ENCODE data around the gene NKIRAS1.

The NKIRAS1 gene

DNA sequence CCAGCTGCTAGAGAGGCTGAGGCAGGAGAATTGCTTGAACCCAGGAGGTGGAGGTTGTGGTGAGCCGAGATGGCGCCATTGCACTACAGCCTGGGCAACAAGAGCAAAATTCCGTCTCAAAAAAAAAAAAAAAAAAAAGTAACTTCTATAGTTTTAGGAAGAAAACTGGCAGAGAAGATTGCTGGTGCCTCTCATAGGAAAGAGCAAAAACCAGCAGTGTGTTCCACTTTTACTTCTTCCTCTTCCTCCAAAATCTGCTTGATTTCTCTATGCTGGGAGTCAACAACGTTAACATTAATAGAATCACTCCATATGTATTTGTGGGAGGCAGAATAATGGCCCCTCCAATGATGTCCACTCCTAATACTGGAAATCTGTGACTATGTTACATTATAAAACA is 15.8 kb upstream of the NKIRAS1 start:
- TF ChIP-seq, protein P1, sequence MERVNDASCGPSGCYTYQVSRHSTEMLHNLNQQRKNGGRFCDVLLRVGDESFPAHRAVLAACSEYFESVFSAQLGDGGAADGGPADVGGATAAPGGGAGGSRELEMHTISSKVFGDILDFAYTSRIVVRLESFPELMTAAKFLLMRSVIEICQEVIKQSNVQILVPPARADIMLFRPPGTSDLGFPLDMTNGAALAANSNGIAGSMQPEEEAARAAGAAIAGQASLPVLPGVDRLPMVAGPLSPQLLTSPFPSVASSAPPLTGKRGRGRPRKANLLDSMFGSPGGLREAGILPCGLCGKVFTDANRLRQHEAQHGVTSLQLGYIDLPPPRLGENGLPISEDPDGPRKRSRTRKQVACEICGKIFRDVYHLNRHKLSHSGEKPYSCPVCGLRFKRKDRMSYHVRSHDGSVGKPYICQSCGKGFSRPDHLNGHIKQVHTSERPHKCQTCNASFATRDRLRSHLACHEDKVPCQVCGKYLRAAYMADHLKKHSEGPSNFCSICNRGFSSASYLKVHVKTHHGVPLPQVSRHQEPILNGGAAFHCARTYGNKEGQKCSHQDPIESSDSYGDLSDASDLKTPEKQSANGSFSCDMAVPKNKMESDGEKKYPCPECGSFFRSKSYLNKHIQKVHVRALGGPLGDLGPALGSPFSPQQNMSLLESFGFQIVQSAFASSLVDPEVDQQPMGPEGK (CRISPR knock-in tag; IDR thresholded peaks at IDR 0.05; ENCODE audit: borderline replicate concordance) = no peak
- TF ChIP-seq ARNTL (CRISPR knock-in tag; IDR thresholded peaks at IDR 0.05; ENCODE audit: borderline replicate concordance, low read depth) (no peak), ZFP30 (CRISPR knock-in tag; IDR thresholded peaks at IDR 0.05) (no peak), ZNF565 (CRISPR knock-in tag; conservative IDR thresholded peaks at IDR 0.05; ENCODE audit: low read depth) (no peak), ZNF70 (CRISPR knock-in tag; IDR thresholded peaks at IDR 0.05) (no peak), OSR1 (CRISPR knock-in tag; IDR thresholded peaks at IDR 0.05) (no peak), ZNF8 (CRISPR knock-in tag; IDR thresholded peaks at IDR 0.05) (no peak), CSDC2 (CRISPR knock-in tag; IDR thresholded peaks at IDR 0.05) (no peak), TCF4 (CRISPR knock-in tag; IDR thresholded peaks at IDR 0.05; ENCODE audit: borderline replicate concordance) (no peak), BACH2 (CRISPR knock-in tag; IDR thresholded peaks at IDR 0.05; ENCODE audit: borderline replicate concordance) (no peak), GLIS3 (CRISPR knock-in tag; IDR thresholded peaks at IDR 0.05) (no peak), RARB (CRISPR knock-in tag; IDR thresholded peaks at IDR 0.05) (no peak), ESRRG (CRISPR knock-in tag; IDR thresholded peaks at IDR 0.05) (no peak), TOX (CRISPR knock-in tag; IDR thresholded peaks at IDR 0.05; ENCODE audit: borderline replicate concordance) (no peak), ZC3H10 (CRISPR knock-in tag; IDR thresholded peaks at IDR 0.05) (no peak), ZFP3 (CRISPR knock-in tag; IDR thresholded peaks at IDR 0.05) (no peak), PPARA (CRISPR knock-in tag; IDR thresholded peaks at IDR 0.05; ENCODE audit: borderline replicate concordance) (no peak), SNAI2 (CRISPR knock-in tag; IDR thresholded peaks at IDR 0.05) (no peak)
- TF ChIP-seq, protein P2, sequence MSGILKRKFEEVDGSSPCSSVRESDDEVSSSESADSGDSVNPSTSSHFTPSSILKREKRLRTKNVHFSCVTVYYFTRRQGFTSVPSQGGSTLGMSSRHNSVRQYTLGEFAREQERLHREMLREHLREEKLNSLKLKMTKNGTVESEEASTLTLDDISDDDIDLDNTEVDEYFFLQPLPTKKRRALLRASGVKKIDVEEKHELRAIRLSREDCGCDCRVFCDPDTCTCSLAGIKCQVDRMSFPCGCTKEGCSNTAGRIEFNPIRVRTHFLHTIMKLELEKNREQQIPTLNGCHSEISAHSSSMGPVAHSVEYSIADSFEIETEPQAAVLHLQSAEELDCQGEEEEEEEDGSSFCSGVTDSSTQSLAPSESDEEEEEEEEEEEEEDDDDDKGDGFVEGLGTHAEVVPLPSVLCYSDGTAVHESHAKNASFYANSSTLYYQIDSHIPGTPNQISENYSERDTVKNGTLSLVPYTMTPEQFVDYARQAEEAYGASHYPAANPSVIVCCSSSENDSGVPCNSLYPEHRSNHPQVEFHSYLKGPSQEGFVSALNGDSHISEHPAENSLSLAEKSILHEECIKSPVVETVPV (CRISPR knock-in tag; IDR thresholded peaks at IDR 0.05) = no peak
- TF ChIP-seq, protein P3, sequence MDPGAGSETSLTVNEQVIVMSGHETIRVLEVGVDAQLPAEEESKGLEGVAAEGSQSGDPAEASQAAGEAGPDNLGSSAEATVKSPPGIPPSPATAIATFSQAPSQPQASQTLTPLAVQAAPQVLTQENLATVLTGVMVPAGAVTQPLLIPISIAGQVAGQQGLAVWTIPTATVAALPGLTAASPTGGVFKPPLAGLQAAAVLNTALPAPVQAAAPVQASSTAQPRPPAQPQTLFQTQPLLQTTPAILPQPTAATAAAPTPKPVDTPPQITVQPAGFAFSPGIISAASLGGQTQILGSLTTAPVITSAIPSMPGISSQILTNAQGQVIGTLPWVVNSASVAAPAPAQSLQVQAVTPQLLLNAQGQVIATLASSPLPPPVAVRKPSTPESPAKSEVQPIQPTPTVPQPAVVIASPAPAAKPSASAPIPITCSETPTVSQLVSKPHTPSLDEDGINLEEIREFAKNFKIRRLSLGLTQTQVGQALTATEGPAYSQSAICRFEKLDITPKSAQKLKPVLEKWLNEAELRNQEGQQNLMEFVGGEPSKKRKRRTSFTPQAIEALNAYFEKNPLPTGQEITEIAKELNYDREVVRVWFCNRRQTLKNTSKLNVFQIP (CRISPR knock-in tag; IDR thresholded peaks at IDR 0.05; ENCODE audit: borderline replicate concordance, low read depth) = no peak
- ATAC-seq = no peak

DNA sequence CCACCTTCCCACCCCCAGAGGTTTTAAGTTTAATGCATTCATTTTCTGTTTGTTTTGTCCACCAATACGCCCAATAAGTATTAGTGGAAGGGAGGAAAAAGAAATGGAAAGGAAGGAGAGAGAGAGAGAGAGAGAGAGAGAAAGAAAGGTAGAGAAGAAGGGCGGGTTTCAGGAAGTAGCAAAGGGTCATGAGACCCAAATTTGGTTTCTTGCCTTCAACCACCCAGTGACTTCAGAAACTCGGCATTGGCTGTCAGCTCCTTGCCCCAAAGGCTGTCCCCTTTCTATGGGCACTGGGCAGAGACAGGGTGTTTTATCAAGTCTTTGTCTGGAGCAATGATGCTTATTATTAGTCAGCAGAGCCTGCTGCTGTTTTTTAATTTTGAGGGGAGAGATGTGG is 14.8 kb upstream of the NKIRAS1 start:
- TF ChIP-seq ZNF8 (CRISPR knock-in tag; IDR thresholded peaks at IDR 0.05) = no peak
- ATAC-seq = no peak

DNA sequence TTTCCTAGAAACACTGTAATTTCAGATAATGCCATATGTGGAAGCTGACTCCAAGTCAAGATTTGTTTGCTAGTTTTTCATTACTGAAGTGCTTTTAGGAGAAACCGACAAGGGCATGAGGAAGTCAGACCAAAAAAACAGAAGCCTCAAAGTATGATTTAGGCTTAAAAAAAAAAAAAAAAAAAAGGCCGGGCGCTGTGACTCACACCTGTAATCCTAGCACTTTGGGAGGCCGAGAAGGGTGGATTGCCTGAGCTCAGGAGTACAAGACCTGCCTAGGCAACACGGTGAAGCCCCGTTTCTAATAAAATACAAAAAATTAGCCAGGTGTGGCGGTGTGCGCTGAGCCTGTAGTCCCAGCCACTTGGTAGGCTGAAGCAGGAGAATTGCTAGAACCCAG is 11.7 kb upstream of the NKIRAS1 start:
- TF ChIP-seq, protein P3 (CRISPR knock-in tag; IDR thresholded peaks at IDR 0.05; ENCODE audit: borderline replicate concordance, low read depth) = no peak
- no peak for TF ChIP-seq ZC3H10 (CRISPR knock-in tag; IDR thresholded peaks at IDR 0.05)
- TF ChIP-seq, protein P2 (CRISPR knock-in tag; IDR thresholded peaks at IDR 0.05) = no peak
- no peak for TF ChIP-seq CSDC2 (CRISPR knock-in tag; IDR thresholded peaks at IDR 0.05)
- TF ChIP-seq RARB (CRISPR knock-in tag; IDR thresholded peaks at IDR 0.05) = no peak
- no peak for TF ChIP-seq ZFP30 (CRISPR knock-in tag; IDR thresholded peaks at IDR 0.05)
- no peak for TF ChIP-seq ISL1 (CRISPR knock-in tag; IDR thresholded peaks at IDR 0.05)
- no peak for TF ChIP-seq ARNTL (CRISPR knock-in tag; IDR thresholded peaks at IDR 0.05; ENCODE audit: borderline replicate concordance, low read depth)
- TF ChIP-seq TCF4 (CRISPR knock-in tag; IDR thresholded peaks at IDR 0.05; ENCODE audit: borderline replicate concordance) = no peak
- TF ChIP-seq ESRRG (CRISPR knock-in tag; IDR thresholded peaks at IDR 0.05) = no peak
- no peak for ATAC-seq

Measured in SK-N-SH treated with all-trans-retinoic acid at 6 μM for 48 hours (cell line).